HG03045 (cell line): ENCODE measurements around the gene NEO1.

Experiments used
- ATAC-seq: cut with Tn5 transposase; IDR thresholded peaks from one replicate; pipeline ENCODE4 v1.9.1; 2021; ENCODE audit warnings: mild to moderate bottlenecking, moderate library complexity; ENCODE audit not compliant: unreplicated experiment

NEO1 gene

GRCh38 chr15:73051807-73052652 is at the start of gene NEO1:
Gene NEO1 (plus strand): TSS chr15:73052463. CDS start chr15:73052676, 213 bp downstream.
- peak; percentile 57 for ATAC-seq

GRCh38 chr15:73004462-73004861 is 47.8 kb upstream of the NEO1 start:
- no peak for ATAC-seq

GRCh38 chr15:73005032-73005431 is 47.2 kb upstream of the NEO1 start:
- ATAC-seq: no peak

GRCh38 chr15:73005446-73005845 is 46.8 kb upstream of the NEO1 start:
- ATAC-seq: no peak

- ATAC-seq: no peak
Observed at GRCh38 chr15:73006523-73006922, 45.7 kb upstream of the NEO1 start.

- ATAC-seq: no peak
Observed at GRCh38 chr15:73009066-73010056, 42.9 kb upstream of the NEO1 start.

- no peak for ATAC-seq
Observed at GRCh38 chr15:73010154-73011152, 41.8 kb upstream of the NEO1 start.

GRCh38 chr15:73014904-73015303 is 37.4 kb upstream of the NEO1 start:
- no peak for ATAC-seq

- ATAC-seq: no peak
Observed at GRCh38 chr15:73015493-73015892, 36.8 kb upstream of the NEO1 start.

- ATAC-seq: no peak
Observed at GRCh38 chr15:73017987-73018386, 34.3 kb upstream of the NEO1 start.

- ATAC-seq: no peak
Observed at GRCh38 chr15:73019154-73019553, 33.1 kb upstream of the NEO1 start.

GRCh38 chr15:73019601-73020146 is 32.6 kb upstream of the NEO1 start:
- ATAC-seq: no peak

GRCh38 chr15:73021139-73021621 is 31.1 kb upstream of the NEO1 start:
- ATAC-seq: no peak

GRCh38 chr15:73022161-73022560 is 30.1 kb upstream of the NEO1 start:
- no peak for ATAC-seq

GRCh38 chr15:73023071-73023470 is 29.2 kb upstream of the NEO1 start:
- ATAC-seq: no peak

GRCh38 chr15:73024168-73024567 is 28.1 kb upstream of the NEO1 start:
- no peak for ATAC-seq

- no peak for ATAC-seq
Observed at GRCh38 chr15:73026511-73027054, 25.7 kb upstream of the NEO1 start.

- ATAC-seq: no peak
Observed at GRCh38 chr15:73028031-73028430, 24.2 kb upstream of the NEO1 start.

- no peak for ATAC-seq
Observed at GRCh38 chr15:73028831-73029451, 23.3 kb upstream of the NEO1 start.
